ENCODE data around the gene HTT-AS.

HTT-AS gene

GRCh38 chr4:3087115-3087797 lies 12.9 kb upstream of the HTT-AS start:
- Histone ChIP-seq H3K27ac (ENCODE audit: low read depth, low read length) (no peak overlapping the region), H3K9ac (ENCODE audit: low read length) (no peak overlapping the region), H3K4me1 (ENCODE audit: control insufficient read depth, insufficient read depth, low read length) (no peaks in the 10 kb centered on the region), H3K27me3 (ENCODE audit: control insufficient read depth, insufficient read depth, low read length) (no peaks in the 10 kb centered on the region), H3K4me3 (ENCODE audit: low read depth, low read length) (no peak overlapping the region), H3K36me3 (ENCODE audit: control insufficient read depth, insufficient read depth, low read length) (peaks cover 45% of the 10 kb centered on the region), H3K9me3 (ENCODE audit: control insufficient read depth, insufficient read depth, low read depth, low read length) (no peaks in the 10 kb centered on the region)

GRCh38 chr4:3085948-3086670 lies 11.8 kb upstream of the HTT-AS start:
- Histone ChIP-seq H3K27me3 (ENCODE audit: control insufficient read depth, insufficient read depth, low read length) (no peaks in the 10 kb centered on the region), H3K9ac (ENCODE audit: low read length) (no peak overlapping the region), H3K4me1 (ENCODE audit: control insufficient read depth, insufficient read depth, low read length) (no peaks in the 10 kb centered on the region), H3K9me3 (ENCODE audit: control insufficient read depth, insufficient read depth, low read depth, low read length) (no peaks in the 10 kb centered on the region), H3K4me3 (ENCODE audit: low read depth, low read length) (no peak overlapping the region), H3K27ac (ENCODE audit: low read depth, low read length) (no peak overlapping the region), H3K36me3 (ENCODE audit: control insufficient read depth, insufficient read depth, low read length) (peaks cover 38% of the 10 kb centered on the region)

GRCh38 chr4:3083732-3084131 lies 9.4 kb upstream of the HTT-AS start:
- Histone ChIP-seq H3K36me3 (ENCODE audit: control insufficient read depth, insufficient read depth, low read length) (peaks cover 19% of the 10 kb centered on the region), H3K9me3 (ENCODE audit: control insufficient read depth, insufficient read depth, low read depth, low read length) (no peaks in the 10 kb centered on the region), H3K4me1 (ENCODE audit: control insufficient read depth, insufficient read depth, low read length) (no peaks in the 10 kb centered on the region), H3K4me3 (ENCODE audit: low read depth, low read length) (no peak overlapping the region), H3K27ac (ENCODE audit: low read depth, low read length) (no peak overlapping the region), H3K27me3 (ENCODE audit: control insufficient read depth, insufficient read depth, low read length) (no peaks in the 10 kb centered on the region), H3K9ac (ENCODE audit: low read length) (no peak overlapping the region)

- Histone ChIP-seq H3K36me3 (ENCODE audit: control insufficient read depth, insufficient read depth, low read length) (peaks cover 14% of the 10 kb centered on the region), H3K9me3 (ENCODE audit: control insufficient read depth, insufficient read depth, low read depth, low read length) (no peaks in the 10 kb centered on the region), H3K4me1 (ENCODE audit: control insufficient read depth, insufficient read depth, low read length) (no peaks in the 10 kb centered on the region), H3K4me3 (ENCODE audit: low read depth, low read length) (no peak overlapping the region), H3K9ac (ENCODE audit: low read length) (no peak overlapping the region), H3K27me3 (ENCODE audit: control insufficient read depth, insufficient read depth, low read length) (no peaks in the 10 kb centered on the region), H3K27ac (ENCODE audit: low read depth, low read length) (no peak overlapping the region)
Observed at GRCh38 chr4:3082925-3083515, 8.7 kb upstream of the HTT-AS start.

- no peak overlapping the region for H3K4me3 ChIP-seq (ENCODE audit: low read depth, low read length)
- no peaks in the 10 kb centered on the region for H3K27me3 ChIP-seq (ENCODE audit: control insufficient read depth, insufficient read depth, low read length)
- no peaks in the 10 kb centered on the region; the same call in 1 of the 2 replicates for H3K36me3 ChIP-seq (ENCODE audit: control insufficient read depth, insufficient read depth, low read length)
- H3K9ac ChIP-seq (ENCODE audit: low read length), result no peak overlapping the region
- H3K27ac ChIP-seq (ENCODE audit: low read depth, low read length), result no peak overlapping the region
- 0 out of 2 replicates have a peak, but pooled peaks cover 10% of the 10 kb centered on the region for H3K4me1 ChIP-seq (ENCODE audit: control insufficient read depth, insufficient read depth, low read length)
- H3K9me3 ChIP-seq (ENCODE audit: control insufficient read depth, insufficient read depth, low read depth, low read length), result no peaks in the 10 kb centered on the region
Observed at GRCh38 chr4:3079694-3080123, 5.4 kb upstream of the HTT-AS start.

- Histone ChIP-seq H3K9me3 (ENCODE audit: control insufficient read depth, insufficient read depth, low read depth, low read length) (no peaks in the 10 kb centered on the region), H3K27me3 (ENCODE audit: control insufficient read depth, insufficient read depth, low read length) (peaks cover 4% of the 10 kb centered on the region; the same call in 1 of the 2 replicates), H3K4me3 (ENCODE audit: low read depth, low read length) (no peak overlapping the region), H3K36me3 (ENCODE audit: control insufficient read depth, insufficient read depth, low read length) (no peaks in the 10 kb centered on the region), H3K4me1 (ENCODE audit: control insufficient read depth, insufficient read depth, low read length) (peaks cover 15% of the 10 kb centered on the region; the same call in 1 of the 2 replicates), H3K9ac (ENCODE audit: low read length) (no peak overlapping the region), H3K27ac (ENCODE audit: low read depth, low read length) (no peak overlapping the region)
Observed at GRCh38 chr4:3077796-3078195, 3.5 kb upstream of the HTT-AS start.

- peaks cover 4% of the 10 kb centered on the region; the same call in 1 of the 2 replicates for H3K27me3 ChIP-seq (ENCODE audit: control insufficient read depth, insufficient read depth, low read length)
- H3K27ac ChIP-seq (ENCODE audit: low read depth, low read length), result no peak overlapping the region
- H3K9ac ChIP-seq (ENCODE audit: low read length), result peak overlapping the region; percentile 52
- H3K4me1 ChIP-seq (ENCODE audit: control insufficient read depth, insufficient read depth, low read length), result peaks cover 15% of the 10 kb centered on the region; the same call in 1 of the 2 replicates
- H3K4me3 ChIP-seq (ENCODE audit: low read depth, low read length), result peak overlapping the region; percentile 100
- no peaks in the 10 kb centered on the region for H3K36me3 ChIP-seq (ENCODE audit: control insufficient read depth, insufficient read depth, low read length)
- H3K9me3 ChIP-seq (ENCODE audit: control insufficient read depth, insufficient read depth, low read depth, low read length), result no peaks in the 10 kb centered on the region
Observed at GRCh38 chr4:3075652-3075981, 1.3 kb upstream of the HTT-AS start.

GRCh38 chr4:3074846-3075651 lies 711 bp upstream of the HTT-AS start:
- no peaks in the 10 kb centered on the region for H3K9me3 ChIP-seq (ENCODE audit: control insufficient read depth, insufficient read depth, low read depth, low read length)
- peaks cover 4% of the 10 kb centered on the region; the same call in 1 of the 2 replicates for H3K27me3 ChIP-seq (ENCODE audit: control insufficient read depth, insufficient read depth, low read length)
- H3K36me3 ChIP-seq (ENCODE audit: control insufficient read depth, insufficient read depth, low read length), result no peaks in the 10 kb centered on the region
- peak overlapping the region; percentile 78 for H3K27ac ChIP-seq (ENCODE audit: low read depth, low read length)
- peak overlapping the region; percentile 89 for H3K9ac ChIP-seq (ENCODE audit: low read length)
- peak overlapping the region; percentile 100 for H3K4me3 ChIP-seq (ENCODE audit: low read depth, low read length)
- peaks cover 15% of the 10 kb centered on the region; the same call in 1 of the 2 replicates for H3K4me1 ChIP-seq (ENCODE audit: control insufficient read depth, insufficient read depth, low read length)

GRCh38 chr4:3073158-3074077 lies 920 bp downstream of the HTT-AS start:
- Histone ChIP-seq H3K27ac (ENCODE audit: low read depth, low read length) (no peak overlapping the region), H3K4me1 (ENCODE audit: control insufficient read depth, insufficient read depth, low read length) (peaks cover 15% of the 10 kb centered on the region; the same call in 1 of the 2 replicates), H3K9ac (ENCODE audit: low read length) (no peak overlapping the region), H3K36me3 (ENCODE audit: control insufficient read depth, insufficient read depth, low read length) (no peaks in the 10 kb centered on the region), H3K27me3 (ENCODE audit: control insufficient read depth, insufficient read depth, low read length) (peaks cover 4% of the 10 kb centered on the region; the same call in 1 of the 2 replicates), H3K4me3 (ENCODE audit: low read depth, low read length) (peak overlapping the region; percentile 66), H3K9me3 (ENCODE audit: control insufficient read depth, insufficient read depth, low read depth, low read length) (no peaks in the 10 kb centered on the region)

GRCh38 chr4:3071811-3072210 lies 2.5 kb downstream of the HTT-AS start:
- H3K4me1 ChIP-seq (ENCODE audit: control insufficient read depth, insufficient read depth, low read length), result peaks cover 15% of the 10 kb centered on the region; the same call in 1 of the 2 replicates
- H3K4me3 ChIP-seq (ENCODE audit: low read depth, low read length), result no peak overlapping the region
- no peak overlapping the region for H3K9ac ChIP-seq (ENCODE audit: low read length)
- H3K9me3 ChIP-seq (ENCODE audit: control insufficient read depth, insufficient read depth, low read depth, low read length), result no peaks in the 10 kb centered on the region
- H3K36me3 ChIP-seq (ENCODE audit: control insufficient read depth, insufficient read depth, low read length), result no peaks in the 10 kb centered on the region
- H3K27me3 ChIP-seq (ENCODE audit: control insufficient read depth, insufficient read depth, low read length), result peaks cover 4% of the 10 kb centered on the region; the same call in 1 of the 2 replicates
- H3K27ac ChIP-seq (ENCODE audit: low read depth, low read length), result no peak overlapping the region
